RWPE1 (cell line): ENCODE results near the gene PSTK.

Source experiments
- CTCF ChIA-PET: fragments of 350-600 bp; sonication (Branson Sonifier 250); formaldehyde crosslinking; extraction: SDS; loops from one replicate; lab custom pipeline; 2021; lab: Yijun Ruan, JAX
- POLR2A ChIA-PET: fragments of 400-600 bp; formaldehyde crosslinking; extraction: SDS; loops from one replicate; lab custom pipeline; 2020; ENCODE audit warnings: antibody characterized with exemption; ENCODE audit not compliant: low non-redundant PET; lab: Yijun Ruan, JAX
- DNase-seq: peaks from one replicate; pipeline ENCODE4 v3.0.0; 2012; ENCODE audit warnings: low spot score
- H3K27ac ChIP-seq: fragments of 450-650 bp; 2 replicates; pipeline ENCODE4 v1.5.1; 2017
- TF ChIP-seq, protein P1 (sequence below): fragments of 450-650 bp; conservative IDR thresholded peaks from 2 replicates; pipeline ENCODE4 v1.5.1; 2017; ENCODE audit warnings: low read depth, mild to moderate bottlenecking

The PSTK gene

DNA sequence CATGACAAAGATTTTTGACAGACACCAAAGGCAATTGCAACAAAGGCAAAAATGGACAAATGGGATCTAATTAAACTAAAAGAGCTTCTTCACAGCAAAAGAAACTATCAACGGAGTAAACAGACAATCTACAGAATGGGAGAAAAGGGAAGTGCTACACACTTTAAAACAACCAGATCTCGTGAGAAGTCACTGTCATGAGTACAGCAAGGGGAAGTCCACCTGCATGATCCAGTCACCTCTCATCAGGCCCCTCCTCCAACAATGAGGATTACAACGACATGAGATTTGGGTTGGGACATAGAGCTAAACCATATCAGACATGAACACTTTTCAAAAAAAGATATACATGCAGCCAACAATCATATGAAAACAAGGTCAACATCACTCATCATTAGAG is 11.5 kb upstream of the PSTK start:
- H3K27ac ChIP-seq: no peak overlapping the region
- POLR2A ChIA-PET: no interaction called here
- DNase-seq: no peak
- TF ChIP-seq, protein P1, sequence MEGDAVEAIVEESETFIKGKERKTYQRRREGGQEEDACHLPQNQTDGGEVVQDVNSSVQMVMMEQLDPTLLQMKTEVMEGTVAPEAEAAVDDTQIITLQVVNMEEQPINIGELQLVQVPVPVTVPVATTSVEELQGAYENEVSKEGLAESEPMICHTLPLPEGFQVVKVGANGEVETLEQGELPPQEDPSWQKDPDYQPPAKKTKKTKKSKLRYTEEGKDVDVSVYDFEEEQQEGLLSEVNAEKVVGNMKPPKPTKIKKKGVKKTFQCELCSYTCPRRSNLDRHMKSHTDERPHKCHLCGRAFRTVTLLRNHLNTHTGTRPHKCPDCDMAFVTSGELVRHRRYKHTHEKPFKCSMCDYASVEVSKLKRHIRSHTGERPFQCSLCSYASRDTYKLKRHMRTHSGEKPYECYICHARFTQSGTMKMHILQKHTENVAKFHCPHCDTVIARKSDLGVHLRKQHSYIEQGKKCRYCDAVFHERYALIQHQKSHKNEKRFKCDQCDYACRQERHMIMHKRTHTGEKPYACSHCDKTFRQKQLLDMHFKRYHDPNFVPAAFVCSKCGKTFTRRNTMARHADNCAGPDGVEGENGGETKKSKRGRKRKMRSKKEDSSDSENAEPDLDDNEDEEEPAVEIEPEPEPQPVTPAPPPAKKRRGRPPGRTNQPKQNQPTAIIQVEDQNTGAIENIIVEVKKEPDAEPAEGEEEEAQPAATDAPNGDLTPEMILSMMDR: no peak
- CTCF ChIA-PET: no interaction called here

DNA sequence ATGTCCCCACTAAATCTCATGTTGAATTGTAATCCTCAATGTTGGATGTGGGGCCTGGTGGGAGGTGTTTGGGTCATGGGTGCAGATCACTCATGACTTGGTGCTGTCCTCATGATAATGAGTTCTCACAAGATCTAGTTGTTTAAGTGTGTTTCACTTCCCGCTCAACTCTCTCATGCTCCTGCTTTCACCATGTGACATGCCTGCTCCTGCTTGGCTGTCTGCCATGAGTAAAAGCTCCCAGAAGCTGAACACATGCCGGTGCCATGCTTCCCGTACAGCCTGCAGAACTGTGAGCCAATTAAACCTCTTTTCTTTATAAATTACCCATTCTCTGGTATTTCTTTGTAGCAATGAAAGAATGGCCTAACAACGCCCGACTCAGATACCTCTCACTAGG is 6.2 kb upstream of the PSTK start:
- ChIA-PET POLR2A (no interaction called here), CTCF (no interaction called here)
- no peak for DNase-seq
- no peak overlapping the region for H3K27ac ChIP-seq
- TF ChIP-seq, protein P1: no peak

DNA sequence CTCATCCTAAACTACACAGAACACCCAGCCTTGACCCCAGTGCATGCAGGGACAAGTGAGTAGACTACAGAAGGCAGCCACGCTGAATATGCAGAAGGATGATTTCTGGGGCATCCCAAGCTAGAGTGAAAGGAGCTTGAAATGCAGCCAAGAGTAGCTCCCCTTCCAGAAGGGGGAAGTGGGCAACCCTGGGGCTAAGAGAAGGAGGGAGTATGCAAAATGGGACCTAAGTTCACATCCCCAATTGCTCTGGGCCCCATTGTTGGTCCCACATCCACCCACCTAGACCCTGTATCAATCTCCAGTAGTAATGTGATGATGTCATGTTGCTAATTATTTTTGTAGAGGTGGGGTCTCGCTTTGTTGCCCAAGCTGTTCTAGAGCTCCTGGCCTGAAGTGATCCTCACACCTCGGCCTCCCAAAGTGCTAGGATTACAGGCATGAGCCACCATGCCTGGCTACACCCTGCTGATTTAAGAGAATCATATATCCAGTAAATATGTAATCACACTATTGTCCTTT is 5.6 kb upstream of the PSTK start:
- ChIA-PET CTCF (no interaction called here), POLR2A (no interaction called here)
- TF ChIP-seq, protein P1: no peak
- H3K27ac ChIP-seq: no peak overlapping the region
- no peak for DNase-seq

DNA sequence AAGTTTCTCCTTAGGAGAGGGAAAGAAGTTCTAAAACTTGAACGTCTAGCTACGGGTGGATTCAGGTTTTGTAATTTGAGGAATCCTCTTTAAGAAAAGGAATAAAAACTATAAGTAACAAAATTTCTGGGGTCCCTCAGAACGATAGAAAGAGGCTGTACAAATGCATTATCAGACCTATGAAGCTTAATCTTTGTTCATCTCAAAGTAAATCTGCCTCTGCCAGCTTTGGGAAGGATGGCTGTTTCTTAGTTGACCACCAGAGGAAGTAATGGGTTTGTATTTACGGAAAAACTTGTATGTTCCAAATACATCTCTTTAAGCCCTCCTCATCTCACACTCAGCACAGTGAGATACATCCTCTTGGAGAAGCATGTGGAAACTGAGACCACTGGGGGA is 864 bp downstream of the PSTK start:
- POLR2A ChIA-PET: interaction anchor here (1.1 kb wide), 1 partner anchor 9 kb away, joined by 3 read pairs; no protein-coding TSS in a partner anchor
- H3K27ac ChIP-seq: no peak overlapping the region
- TF ChIP-seq, protein P1: peak; percentile 45
- peak; percentile 43 for DNase-seq
- CTCF ChIA-PET: interaction anchor here (1.0 to 1.9 kb wide), 4 partner anchors 26 to 805 kb away, joined by 3 to 8 read pairs (median 4); partner anchors contain the start of genes ACADSB and IKZF5

DNA sequence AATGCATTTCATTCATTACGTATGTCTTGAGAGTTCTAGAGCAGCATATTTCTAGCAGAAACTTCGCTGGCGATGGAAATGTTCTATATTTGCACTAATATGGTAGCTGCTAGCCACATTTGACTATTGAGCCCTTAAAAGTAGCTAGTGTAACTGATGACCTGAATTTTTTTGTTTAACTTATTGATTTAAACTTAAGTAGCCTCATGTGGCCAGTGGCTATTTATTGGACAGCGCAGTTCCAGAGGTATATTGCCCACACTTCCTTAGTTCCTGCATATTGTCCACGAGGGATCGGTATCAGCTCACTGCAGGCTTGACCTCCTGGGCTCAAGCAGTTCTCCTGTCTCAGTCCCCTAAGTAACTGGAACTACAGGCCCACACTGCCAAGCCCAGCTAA is 3.7 kb downstream of the PSTK start:
- ChIA-PET CTCF (no interaction called here), POLR2A (no interaction called here)
- DNase-seq: no peak
- H3K27ac ChIP-seq: no peak overlapping the region
- TF ChIP-seq, protein P1: no peak

DNA sequence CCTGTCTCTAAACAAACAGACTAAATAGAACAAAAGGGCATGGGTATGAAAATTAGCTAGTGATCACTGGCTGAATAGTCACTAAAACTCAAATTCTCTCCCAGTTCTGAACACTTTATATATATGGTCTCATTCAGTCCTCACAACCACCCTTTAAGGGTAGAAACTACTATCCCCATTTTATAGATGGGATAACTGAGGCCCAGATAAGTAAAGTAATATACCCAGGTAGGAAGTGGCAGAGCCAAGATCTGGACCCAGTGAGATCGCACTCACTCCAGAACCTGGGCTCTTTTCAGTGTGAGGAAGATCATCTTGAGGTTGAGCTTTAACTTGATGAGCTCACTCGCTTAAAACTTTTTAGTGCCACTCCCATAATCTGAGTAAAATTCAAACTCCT is 4.5 kb downstream of the PSTK start:
- H3K27ac ChIP-seq: no peak overlapping the region
- POLR2A ChIA-PET: no interaction called here
- DNase-seq: no peak
- CTCF ChIA-PET: interaction anchor here (0.7 kb wide), 1 partner anchor 165 kb away, joined by 3 read pairs; no protein-coding TSS in a partner anchor
- TF ChIP-seq, protein P1: no peak
